ENCODE data around the gene MPZL1. TPM values are rescaled to one million over a fixed set of nuclear protein-coding genes. Genes with fewer than 3 reads are reported as not detected.

Gene MPZL1
- total RNA-seq, 1 donor from 2014 or later, result 149 TPM

DNA sequence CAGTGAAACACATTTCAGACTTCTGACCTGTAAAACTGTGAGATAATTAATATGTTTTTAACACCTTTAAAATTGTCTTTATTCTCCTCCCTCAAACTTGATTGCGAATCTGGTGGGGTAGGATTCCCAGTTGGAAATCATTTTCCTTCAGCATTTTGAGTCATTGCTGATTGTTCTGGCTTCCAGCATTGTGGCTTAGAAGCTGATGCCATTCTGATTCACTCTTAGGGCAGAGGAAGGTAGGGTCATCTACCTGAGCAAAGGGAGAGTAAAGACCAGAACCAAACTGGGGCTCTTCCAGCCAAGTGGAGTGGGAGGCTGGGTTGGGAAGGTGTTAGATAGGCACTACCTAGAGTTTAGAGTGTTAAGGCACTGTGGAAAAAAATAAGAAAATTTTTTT, 61.2 kb downstream of the MPZL1 start:
- no peaks in the 10 kb centered on the region for H3K27me3 Mint-ChIP-seq (ENCODE audit: unreplicated experiment)
- no peak for DNase-seq
- H3K36me3 Mint-ChIP-seq (ENCODE audit: unreplicated experiment), result peaks cover 47% of the 10 kb centered on the region
- no peak overlapping the region for H3K27ac Mint-ChIP-seq (ENCODE audit: unreplicated experiment)
- TF ChIP-seq, protein P1, sequence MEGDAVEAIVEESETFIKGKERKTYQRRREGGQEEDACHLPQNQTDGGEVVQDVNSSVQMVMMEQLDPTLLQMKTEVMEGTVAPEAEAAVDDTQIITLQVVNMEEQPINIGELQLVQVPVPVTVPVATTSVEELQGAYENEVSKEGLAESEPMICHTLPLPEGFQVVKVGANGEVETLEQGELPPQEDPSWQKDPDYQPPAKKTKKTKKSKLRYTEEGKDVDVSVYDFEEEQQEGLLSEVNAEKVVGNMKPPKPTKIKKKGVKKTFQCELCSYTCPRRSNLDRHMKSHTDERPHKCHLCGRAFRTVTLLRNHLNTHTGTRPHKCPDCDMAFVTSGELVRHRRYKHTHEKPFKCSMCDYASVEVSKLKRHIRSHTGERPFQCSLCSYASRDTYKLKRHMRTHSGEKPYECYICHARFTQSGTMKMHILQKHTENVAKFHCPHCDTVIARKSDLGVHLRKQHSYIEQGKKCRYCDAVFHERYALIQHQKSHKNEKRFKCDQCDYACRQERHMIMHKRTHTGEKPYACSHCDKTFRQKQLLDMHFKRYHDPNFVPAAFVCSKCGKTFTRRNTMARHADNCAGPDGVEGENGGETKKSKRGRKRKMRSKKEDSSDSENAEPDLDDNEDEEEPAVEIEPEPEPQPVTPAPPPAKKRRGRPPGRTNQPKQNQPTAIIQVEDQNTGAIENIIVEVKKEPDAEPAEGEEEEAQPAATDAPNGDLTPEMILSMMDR (IDR thresholded peaks at IDR 0.05; ENCODE audit: partially characterized antibody, unreplicated experiment), result no peak
- H3K9me3 Mint-ChIP-seq (ENCODE audit: unreplicated experiment), result peaks cover 2% of the 10 kb centered on the region
- no peaks in the 10 kb centered on the region for H3K4me1 Mint-ChIP-seq (ENCODE audit: low read depth, unreplicated experiment)
- H3K4me3 Mint-ChIP-seq (ENCODE audit: unreplicated experiment), result no peak overlapping the region

DNA sequence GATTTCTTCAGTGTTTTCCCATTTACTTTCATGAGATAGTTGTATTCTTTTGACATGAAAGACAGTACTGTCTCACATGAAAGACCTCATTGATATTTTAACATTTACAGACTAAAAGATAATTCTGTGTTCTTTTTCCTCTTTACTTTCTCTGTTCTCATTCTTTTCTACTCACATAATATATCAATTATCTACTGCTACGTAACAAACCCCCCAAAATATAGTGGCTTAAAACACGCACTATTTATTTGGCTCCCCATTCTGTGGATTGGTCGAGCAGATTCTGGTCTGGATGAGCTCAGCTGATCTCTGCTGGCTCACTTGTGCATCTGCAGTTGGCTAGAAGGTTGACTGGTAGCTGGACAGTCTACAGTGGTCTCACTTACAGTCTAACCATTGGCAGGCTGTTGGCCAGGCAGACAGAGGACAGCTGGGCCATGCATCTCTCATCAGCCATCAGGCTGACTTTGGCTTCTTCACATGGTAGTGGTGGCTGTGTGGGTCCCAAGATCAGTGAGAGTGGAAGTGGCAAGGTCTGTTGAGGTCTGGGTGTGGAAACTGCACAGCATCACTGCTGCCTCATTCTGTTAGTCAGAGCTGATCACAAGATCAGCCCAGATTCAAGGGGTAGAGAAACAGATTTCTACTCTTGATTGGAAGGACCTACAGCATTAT, 63.2 kb downstream of the MPZL1 start:
- no peaks in the 10 kb centered on the region for H3K9me3 Mint-ChIP-seq (ENCODE audit: unreplicated experiment)
- no peak overlapping the region for H3K4me3 Mint-ChIP-seq (ENCODE audit: unreplicated experiment)
- H3K4me1 Mint-ChIP-seq (ENCODE audit: low read depth, unreplicated experiment), result no peaks in the 10 kb centered on the region
- no peak for DNase-seq
- no peak overlapping the region for H3K27ac Mint-ChIP-seq (ENCODE audit: unreplicated experiment)
- no peaks in the 10 kb centered on the region for H3K27me3 Mint-ChIP-seq (ENCODE audit: unreplicated experiment)
- TF ChIP-seq, protein P1 (IDR thresholded peaks at IDR 0.05; ENCODE audit: partially characterized antibody, unreplicated experiment), result no peak
- peaks cover 33% of the 10 kb centered on the region for H3K36me3 Mint-ChIP-seq (ENCODE audit: unreplicated experiment)

DNA sequence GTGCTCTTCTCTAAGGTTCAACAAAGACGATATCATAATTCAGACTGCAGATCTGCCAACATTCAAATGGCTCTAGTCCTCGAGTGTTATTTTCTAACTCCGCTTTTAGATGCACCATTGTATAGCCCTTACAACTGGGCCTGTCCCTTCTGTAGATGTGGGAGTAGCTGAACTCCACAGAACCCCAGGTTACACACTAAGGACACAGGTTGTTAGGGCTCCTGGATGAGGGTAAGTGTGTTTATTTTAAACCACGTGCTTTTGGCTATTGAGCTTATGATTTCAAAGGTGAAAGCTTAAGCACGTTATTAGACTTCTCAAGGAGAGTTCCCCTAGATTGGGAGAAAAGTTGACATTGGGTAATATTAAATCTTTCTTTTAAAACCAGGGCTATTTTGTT, 64.7 kb downstream of the MPZL1 start:
- no peak for DNase-seq
- Mint-ChIP-seq H3K4me3 (ENCODE audit: unreplicated experiment) (no peak overlapping the region), H3K9me3 (ENCODE audit: unreplicated experiment) (no peaks in the 10 kb centered on the region), H3K27ac (ENCODE audit: unreplicated experiment) (no peak overlapping the region), H3K36me3 (ENCODE audit: unreplicated experiment) (peaks cover 18% of the 10 kb centered on the region), H3K27me3 (ENCODE audit: unreplicated experiment) (no peaks in the 10 kb centered on the region), H3K4me1 (ENCODE audit: low read depth, unreplicated experiment) (peaks cover under 1% of the 10 kb centered on the region)
- TF ChIP-seq, protein P1 (IDR thresholded peaks at IDR 0.05; ENCODE audit: partially characterized antibody, unreplicated experiment), result no peak

DNA sequence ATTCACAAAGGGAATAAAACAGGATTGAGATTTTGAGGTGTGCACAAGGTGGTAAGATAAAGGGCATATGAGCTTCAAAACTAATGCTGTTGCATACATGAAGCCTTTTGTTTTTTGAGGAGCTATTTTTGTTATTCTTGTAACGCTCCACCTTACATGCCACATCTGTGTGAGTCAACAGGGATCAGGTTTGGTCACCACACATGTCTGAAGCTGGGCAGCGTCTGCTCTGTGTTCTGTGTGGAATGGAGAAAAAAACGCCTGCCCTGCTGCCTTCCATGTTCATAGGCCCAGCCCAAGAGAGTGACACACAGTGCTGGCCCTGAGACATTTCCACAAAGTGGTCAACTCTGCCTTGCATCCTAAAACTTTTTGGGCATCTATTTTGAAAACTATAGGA, 67.7 kb downstream of the MPZL1 start:
- Mint-ChIP-seq H3K4me1 (ENCODE audit: low read depth, unreplicated experiment) (peaks cover 7% of the 10 kb centered on the region), H3K4me3 (ENCODE audit: unreplicated experiment) (no peak overlapping the region), H3K36me3 (ENCODE audit: unreplicated experiment) (peaks cover 5% of the 10 kb centered on the region), H3K9me3 (ENCODE audit: unreplicated experiment) (peaks cover 3% of the 10 kb centered on the region), H3K27me3 (ENCODE audit: unreplicated experiment) (peaks cover 2% of the 10 kb centered on the region), H3K27ac (ENCODE audit: unreplicated experiment) (no peak overlapping the region)
- TF ChIP-seq, protein P1 (IDR thresholded peaks at IDR 0.05; ENCODE audit: partially characterized antibody, unreplicated experiment), result no peak
- DNase-seq, result no peak

DNA sequence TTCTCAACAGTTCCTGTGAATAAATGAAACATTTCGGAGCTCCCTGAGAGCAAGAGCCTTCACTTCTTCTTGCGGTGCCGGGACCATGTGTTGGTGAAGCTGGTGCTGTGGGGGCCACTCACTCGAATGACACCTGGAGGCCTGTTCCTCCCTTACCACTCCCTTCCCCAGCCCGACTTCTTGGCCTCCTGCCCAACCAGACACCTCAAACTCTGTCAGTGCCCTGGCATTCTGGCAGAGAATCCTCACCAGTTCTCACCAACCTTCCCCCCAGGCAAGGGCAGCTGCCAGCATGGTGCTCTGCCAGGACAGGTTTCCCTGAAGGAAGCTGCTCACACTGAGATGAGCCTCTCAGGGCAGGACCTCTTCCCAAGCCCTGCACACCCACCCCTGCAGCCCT, 68.3 kb downstream of the MPZL1 start:
- Mint-ChIP-seq H3K27ac (ENCODE audit: unreplicated experiment) (no peak overlapping the region), H3K4me3 (ENCODE audit: unreplicated experiment) (no peak overlapping the region), H3K9me3 (ENCODE audit: unreplicated experiment) (peaks cover 3% of the 10 kb centered on the region), H3K4me1 (ENCODE audit: low read depth, unreplicated experiment) (peaks cover 7% of the 10 kb centered on the region), H3K36me3 (ENCODE audit: unreplicated experiment) (peaks cover 3% of the 10 kb centered on the region), H3K27me3 (ENCODE audit: unreplicated experiment) (peaks cover 2% of the 10 kb centered on the region)
- DNase-seq, result no peak
- TF ChIP-seq, protein P1 (IDR thresholded peaks at IDR 0.05; ENCODE audit: partially characterized antibody, unreplicated experiment), result no peak
